T-helper 17 cell (primary cell): ENCODE results near the gene TUBGCP6. TPM values are rescaled to one million over a fixed set of nuclear protein-coding genes. Genes with fewer than 3 reads are reported as not detected.

Source experiments
- ATAC-seq: fragments of 150-1000 bp; cut with Tn5 transposase; 2 replicates; pipeline ENCODE4 v1.10.0; 2021; ENCODE audit warnings: mild to moderate bottlenecking, moderate library complexity
- DNase-seq, 3 donors: peaks; one replicate each; pipeline versions ENCODE4 v3.0.0 to v3.0.0-alpha.2; 2020 to 2021
- H3K9me3 ChIP-seq: one replicate; pipeline ENCODE4 v1.7.0; 2013; ENCODE audit warnings: low read length, mild to moderate bottlenecking; ENCODE audit not compliant: control insufficient read depth, poor library complexity, severe bottlenecking
- H3K27ac Mint-ChIP-seq: one replicate; pipeline ENCODE4 v1.8.0; 2022; ENCODE audit warnings: mild to moderate bottlenecking, moderate library complexity, mixed read lengths
- H3K27me3 Mint-ChIP-seq: one replicate; pipeline ENCODE4 v1.8.0; 2022; ENCODE audit warnings: mixed read lengths
- H3K36me3 Mint-ChIP-seq: one replicate; pipeline ENCODE4 v1.8.0; 2022; ENCODE audit warnings: low read depth, mixed read lengths
- H3K4me1 Mint-ChIP-seq: one replicate; pipeline ENCODE4 v1.8.0; 2022; ENCODE audit warnings: mild to moderate bottlenecking, mixed read lengths
- H3K4me3 Mint-ChIP-seq: one replicate; pipeline ENCODE4 v1.8.0; 2022; ENCODE audit warnings: mild to moderate bottlenecking, moderate library complexity, mixed read lengths
- total RNA-seq, 4 donors: library from RNA in 2 of 4; stranded (reverse) in 2 of 4; gene quantifications; one replicate each; pipeline ENCODE4 v1.2.3 and lab custom pipeline; 2022 to 2026

TUBGCP6 gene
- total RNA-seq, 2 donors from 2014 or later: 110 to 122 TPM

DNA sequence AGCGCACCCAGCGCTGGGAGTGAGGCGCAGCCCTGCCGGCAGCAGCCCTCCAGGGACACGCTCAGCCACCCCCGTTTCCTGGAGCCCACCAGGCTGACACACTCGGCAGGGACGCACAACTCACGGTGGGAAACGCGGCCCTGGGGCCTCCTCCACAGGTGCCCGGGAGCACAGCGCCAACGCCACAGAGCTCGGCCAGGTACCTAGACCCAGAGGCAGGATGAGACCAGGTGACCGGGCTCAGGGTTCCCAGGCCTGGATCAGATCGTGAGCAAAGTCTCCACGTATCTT, 18.0 kb downstream of the TUBGCP6 start:
- Mint-ChIP-seq H3K27ac (no peak overlapping the region), H3K36me3 (peaks cover 2% of the 10 kb centered on the region), H3K4me1 (peaks cover 9% of the 10 kb centered on the region), H3K4me3 (no peak overlapping the region), H3K27me3 (no peaks in the 10 kb centered on the region)
- ATAC-seq (no peak), DNase-seq (no peak)
- no peaks in the 10 kb centered on the region for H3K9me3 ChIP-seq

DNA sequence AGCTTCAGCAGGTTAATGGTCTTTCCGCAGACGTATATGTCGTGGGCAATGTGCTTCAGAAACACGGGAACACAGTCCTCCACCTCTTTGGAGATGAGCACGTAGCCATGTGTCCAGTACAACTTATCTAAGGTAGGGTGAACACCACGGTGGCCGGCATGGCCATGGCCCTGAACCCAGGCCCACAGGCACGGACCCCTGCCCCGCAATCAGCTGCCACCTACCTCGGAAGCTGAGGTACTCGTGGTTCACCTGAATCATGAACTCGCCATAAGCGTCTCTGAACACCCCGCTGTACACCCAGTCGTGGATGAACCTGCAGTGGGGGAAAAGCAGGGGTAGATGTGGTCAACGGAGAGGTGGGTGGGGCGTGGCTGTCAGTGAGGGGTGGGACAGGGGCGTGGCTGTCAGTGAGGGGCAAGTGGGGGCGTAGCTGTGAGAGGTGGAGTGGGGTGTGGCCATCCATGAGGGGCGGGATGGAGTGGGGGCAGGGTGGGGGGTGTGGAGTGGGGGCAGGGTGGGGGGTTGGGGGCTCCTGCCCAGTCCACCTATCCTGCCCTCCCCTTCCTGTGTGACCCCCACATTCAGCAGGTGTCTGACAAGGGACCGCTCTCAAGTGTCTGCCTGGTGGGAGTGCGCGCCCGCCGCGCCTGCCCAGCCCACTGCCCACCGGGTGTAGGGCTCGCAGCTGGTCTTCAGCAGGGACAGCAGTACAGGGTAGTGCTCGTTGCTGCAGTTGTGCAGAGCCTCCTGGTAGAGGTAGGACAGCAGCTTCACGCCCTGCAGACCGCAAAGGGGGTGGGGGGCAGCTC, 18.6 kb downstream of the TUBGCP6 start:
- no peaks in the 10 kb centered on the region for H3K9me3 ChIP-seq
- no peak for DNase-seq
- H3K36me3 Mint-ChIP-seq: peaks cover 2% of the 10 kb centered on the region
- H3K27me3 Mint-ChIP-seq: no peaks in the 10 kb centered on the region
- no peak overlapping the region for H3K27ac Mint-ChIP-seq
- H3K4me1 Mint-ChIP-seq: peaks cover 9% of the 10 kb centered on the region
- H3K4me3 Mint-ChIP-seq: no peak overlapping the region
- ATAC-seq: no peak

DNA sequence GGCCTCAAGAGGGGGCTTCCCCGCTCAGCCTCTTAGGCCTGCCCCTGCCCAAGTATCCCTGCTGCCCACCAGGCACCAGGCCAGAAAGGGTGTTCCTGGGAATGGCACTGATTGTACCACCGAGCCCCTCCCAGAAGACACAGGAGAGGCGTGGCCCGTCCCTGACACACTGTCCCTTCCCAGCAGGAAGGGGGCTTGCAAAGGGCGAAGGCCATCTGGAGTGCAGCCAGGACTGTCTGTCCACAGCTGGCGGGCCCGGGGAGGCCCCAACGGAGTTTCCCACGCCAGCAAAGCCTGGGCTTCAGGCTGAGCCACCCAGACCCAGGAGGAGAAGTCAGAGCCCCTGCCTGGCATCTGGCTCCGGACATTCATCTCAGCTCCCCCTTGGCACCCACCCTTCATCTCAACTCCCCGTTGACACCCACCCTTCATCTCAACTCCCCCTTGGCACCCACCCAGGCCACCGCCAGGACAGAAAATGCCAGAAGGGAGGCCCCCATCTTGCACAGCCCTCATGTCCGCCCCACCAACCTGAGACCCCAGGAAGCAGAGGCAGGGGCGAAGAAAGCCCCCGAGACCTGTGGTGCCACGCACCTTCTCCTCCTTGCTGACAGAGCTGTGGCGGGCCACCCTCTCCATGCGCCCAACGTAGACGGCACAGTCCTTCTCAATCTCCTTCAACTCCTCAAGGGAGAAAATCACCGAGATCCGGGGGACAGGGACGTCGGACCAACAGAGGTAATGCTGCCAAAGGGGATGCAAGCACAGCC, 19.4 kb downstream of the TUBGCP6 start:
- DNase-seq (no peak), ATAC-seq (no peak)
- peaks cover 2% of the 10 kb centered on the region for H3K36me3 Mint-ChIP-seq
- no peaks in the 10 kb centered on the region for H3K27me3 Mint-ChIP-seq
- H3K4me1 Mint-ChIP-seq: peaks cover 9% of the 10 kb centered on the region
- no peak overlapping the region for H3K4me3 Mint-ChIP-seq
- no peak overlapping the region for H3K27ac Mint-ChIP-seq
- no peaks in the 10 kb centered on the region for H3K9me3 ChIP-seq

DNA sequence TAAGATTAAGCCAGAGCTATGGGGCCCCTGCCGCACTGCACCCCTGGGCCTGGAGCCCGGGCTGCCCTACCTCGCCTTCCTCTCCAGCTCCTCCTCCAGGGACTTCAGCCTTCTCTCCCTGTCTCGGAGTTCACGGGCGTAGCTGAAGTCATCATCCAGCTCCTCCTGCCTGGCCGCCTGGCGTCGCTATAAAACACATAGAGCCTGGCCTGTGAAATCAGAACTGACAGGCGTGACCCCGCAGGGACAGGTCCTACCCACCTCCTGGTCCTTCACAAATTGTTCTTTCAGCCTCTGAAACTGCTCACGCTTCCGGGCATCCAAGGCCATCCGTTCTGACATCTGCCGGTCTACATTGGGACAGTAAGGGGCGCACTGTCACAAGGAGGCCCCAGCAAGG, 20.8 kb downstream of the TUBGCP6 start:
- ATAC-seq (no peak), DNase-seq (no peak)
- peaks cover 8% of the 10 kb centered on the region for H3K4me1 Mint-ChIP-seq
- H3K4me3 Mint-ChIP-seq: no peak overlapping the region
- peaks cover 2% of the 10 kb centered on the region for H3K36me3 Mint-ChIP-seq
- no peaks in the 10 kb centered on the region for H3K9me3 ChIP-seq
- H3K27me3 Mint-ChIP-seq: no peaks in the 10 kb centered on the region
- H3K27ac Mint-ChIP-seq: peak overlapping the region; percentile 19

DNA sequence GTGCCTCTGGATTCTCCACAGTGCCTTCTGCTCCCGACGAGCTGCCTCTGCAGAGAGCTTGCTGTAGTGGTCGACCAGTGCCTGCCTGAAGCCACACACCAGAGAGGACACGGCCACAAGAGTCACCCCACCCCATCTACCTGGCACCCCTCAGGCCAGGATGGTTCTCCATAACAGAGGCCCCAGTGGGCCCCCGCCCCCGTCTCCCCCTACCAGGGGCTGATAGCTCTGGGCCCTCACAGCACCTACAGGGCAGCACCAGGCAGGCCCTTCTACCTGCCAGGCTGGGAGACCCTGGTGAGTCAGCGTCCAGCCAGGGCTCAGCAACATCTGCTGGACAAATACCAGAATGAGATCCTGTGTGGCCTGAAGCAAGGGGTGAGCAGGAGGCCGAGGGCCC, 22.3 kb downstream of the TUBGCP6 start:
- Mint-ChIP-seq H3K27me3 (no peaks in the 10 kb centered on the region), H3K4me1 (peaks cover 2% of the 10 kb centered on the region), H3K27ac (no peak overlapping the region), H3K36me3 (no peaks in the 10 kb centered on the region), H3K4me3 (no peak overlapping the region)
- no peak for DNase-seq
- H3K9me3 ChIP-seq: no peaks in the 10 kb centered on the region
- no peak for ATAC-seq

DNA sequence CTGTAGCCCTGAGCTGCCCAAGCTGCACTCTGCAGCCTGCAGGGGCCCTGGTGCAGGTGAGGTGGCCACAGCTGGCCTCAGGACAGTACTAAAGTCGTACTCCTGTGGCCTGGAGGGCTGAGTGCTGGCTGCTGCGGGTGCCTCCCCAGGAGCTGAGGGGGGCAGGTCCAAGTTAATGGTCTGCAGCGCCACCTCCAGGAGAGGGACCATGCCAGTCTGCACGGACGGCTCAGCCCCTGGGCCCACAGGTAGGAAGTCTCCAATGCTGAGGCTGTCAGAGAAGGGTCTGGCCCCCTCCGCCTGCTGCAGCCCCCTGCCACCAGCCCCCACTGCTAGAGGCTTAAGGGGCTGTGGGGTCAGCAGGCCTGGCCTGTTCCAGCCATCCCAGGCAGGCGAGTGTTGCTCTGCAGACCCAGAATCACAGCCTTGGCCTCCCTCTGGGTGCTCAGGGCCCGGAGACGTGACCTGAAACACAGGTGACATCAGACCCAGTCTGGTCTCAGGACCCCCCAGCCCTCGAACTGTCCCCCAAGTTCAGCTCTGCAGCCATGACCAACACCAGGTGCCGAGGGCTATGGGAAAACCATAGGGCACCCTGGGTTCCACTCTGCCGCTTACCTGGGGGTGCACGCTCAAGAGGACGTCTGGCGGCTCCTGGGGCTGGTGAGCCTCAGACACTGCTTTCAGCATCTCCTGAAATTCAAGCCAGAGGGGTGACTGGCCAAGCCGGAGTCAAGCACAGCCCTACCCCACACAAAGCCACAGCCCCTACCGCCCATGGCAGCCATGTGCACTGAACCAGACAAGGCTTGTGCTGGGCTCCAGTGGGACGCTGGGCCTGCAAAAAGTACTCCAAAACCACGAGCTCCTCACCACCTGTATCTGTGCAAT, 23.2 kb downstream of the TUBGCP6 start:
- ATAC-seq: no peak
- Mint-ChIP-seq H3K27me3 (no peaks in the 10 kb centered on the region), H3K27ac (no peak overlapping the region), H3K4me3 (no peak overlapping the region), H3K36me3 (no peaks in the 10 kb centered on the region), H3K4me1 (no peaks in the 10 kb centered on the region)
- no peak for DNase-seq
- H3K9me3 ChIP-seq: no peaks in the 10 kb centered on the region

DNA sequence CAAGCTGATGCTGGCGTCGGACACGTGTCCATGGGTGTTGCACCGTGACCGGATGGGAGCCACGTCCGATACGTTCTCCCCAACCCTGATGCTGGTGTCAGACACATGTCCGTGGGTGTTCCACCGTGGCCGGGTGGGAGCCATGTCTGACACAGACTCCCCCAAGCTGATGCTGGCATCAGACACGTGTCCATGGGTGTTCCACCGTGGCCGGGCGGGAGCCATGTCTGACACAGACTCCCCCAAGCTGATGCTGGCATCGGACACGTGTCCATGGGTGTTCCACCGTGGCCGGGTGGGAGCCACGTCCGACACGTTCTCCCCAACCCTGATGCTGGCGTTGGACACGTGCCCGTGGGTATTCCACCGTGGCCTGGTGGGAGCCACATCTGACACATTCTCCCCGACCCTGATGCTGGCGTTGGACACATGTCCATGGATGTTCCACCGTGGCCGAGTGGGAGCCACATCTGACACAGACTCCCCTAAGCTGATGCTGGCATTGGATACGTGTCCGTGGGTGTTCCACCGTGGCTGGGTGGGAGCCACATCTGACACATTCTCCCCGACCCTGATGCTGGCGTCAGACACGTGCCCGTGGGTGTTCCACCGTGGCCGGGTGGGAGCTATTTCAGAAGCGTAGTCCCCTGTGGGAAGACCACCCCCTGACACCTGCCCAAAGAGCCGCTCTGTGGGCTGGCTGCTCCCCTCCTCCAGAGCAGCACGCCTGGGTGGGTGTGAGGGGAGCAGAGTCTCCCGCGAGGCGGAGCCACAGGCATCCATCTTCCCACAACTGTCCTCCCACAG, 24.0 kb downstream of the TUBGCP6 start:
- Mint-ChIP-seq H3K27me3 (no peaks in the 10 kb centered on the region), H3K36me3 (no peaks in the 10 kb centered on the region), H3K4me1 (no peaks in the 10 kb centered on the region), H3K27ac (no peak overlapping the region), H3K4me3 (no peak overlapping the region)
- ATAC-seq: no peak
- no peak for DNase-seq
- no peaks in the 10 kb centered on the region for H3K9me3 ChIP-seq

DNA sequence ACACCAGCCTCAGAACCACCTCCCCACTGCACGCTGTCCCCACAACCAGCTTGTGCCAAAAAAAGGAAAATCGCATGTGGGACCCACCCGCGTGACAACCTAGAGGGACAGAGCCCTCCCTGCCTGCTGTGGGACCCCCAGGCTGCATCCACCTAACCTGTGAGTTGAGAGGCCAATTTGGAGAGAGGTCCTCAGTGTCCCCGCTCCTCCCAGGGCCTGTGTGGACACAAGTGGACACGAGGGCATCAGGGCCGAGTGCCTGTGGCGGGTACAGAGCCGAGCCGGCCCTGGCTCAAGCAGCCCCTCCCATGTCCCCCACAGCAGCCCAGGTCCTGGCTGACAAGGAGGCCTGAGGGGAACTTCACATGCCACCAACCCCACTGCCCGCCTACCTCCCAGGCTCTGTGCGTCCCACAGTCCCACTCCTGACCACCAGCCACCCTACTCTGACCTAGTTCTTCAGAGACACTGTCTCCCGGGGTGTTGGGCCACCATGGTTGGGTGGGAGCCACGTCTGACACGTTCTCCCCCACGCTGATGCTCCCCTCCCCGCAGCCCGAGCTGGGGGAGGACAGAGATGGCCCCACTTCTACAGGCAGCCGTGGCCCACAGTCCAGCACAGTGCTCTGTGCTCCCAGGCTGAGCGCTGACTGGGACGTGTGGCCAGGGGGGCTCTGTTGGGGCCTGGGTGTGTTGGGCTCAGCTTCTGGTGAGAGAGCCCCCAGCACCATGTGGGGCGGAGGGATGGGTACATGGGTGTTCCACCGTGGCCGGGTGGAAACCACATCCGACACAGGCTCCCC, 24.8 kb downstream of the TUBGCP6 start:
- Mint-ChIP-seq H3K27me3 (no peaks in the 10 kb centered on the region), H3K4me1 (no peaks in the 10 kb centered on the region), H3K36me3 (no peaks in the 10 kb centered on the region), H3K4me3 (no peak overlapping the region), H3K27ac (no peak overlapping the region)
- DNase-seq (no peak), ATAC-seq (no peak)
- no peaks in the 10 kb centered on the region for H3K9me3 ChIP-seq

DNA sequence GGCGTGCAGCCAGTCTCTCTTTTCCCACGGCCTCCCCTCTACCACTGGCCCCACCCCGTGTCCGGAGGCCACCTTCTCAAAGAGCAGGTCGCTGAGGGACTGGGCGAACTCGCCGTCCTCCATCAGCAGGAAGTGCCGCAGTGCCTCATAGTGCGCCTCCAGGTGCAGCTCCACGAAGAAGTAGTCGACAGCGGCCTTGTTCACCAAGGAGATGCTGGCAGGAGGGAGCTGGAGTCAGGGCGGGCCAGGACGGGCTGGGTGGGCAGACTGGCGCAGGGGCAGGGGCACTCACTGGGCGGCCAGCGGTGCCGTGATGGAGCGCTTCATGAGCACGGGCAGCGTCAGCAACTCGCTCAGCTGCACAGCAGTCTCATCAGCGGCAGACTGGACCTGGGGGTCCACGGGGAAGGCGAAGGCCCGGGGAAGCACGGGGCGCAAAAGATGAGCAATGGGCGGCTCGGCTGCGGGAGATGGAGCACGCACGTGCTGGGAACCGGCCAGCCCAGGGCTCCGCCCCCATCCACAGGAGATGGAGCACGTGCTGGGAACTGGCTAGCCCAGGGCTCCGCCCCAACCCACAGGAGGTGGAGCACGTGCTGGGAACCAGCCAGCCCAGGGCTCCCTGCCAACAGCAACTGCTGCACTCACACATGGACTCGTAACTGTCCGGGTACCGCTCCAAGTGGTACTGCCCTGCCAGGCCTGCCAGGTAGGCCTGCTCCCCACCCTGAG, 25.7 kb downstream of the TUBGCP6 start:
- H3K4me3 Mint-ChIP-seq: peak overlapping the region; percentile 7
- H3K27me3 Mint-ChIP-seq: no peaks in the 10 kb centered on the region
- no peaks in the 10 kb centered on the region for H3K36me3 Mint-ChIP-seq
- H3K27ac Mint-ChIP-seq: no peak overlapping the region
- peak; percentile 8 for ATAC-seq
- no peak for DNase-seq
- peaks cover 3% of the 10 kb centered on the region for H3K4me1 Mint-ChIP-seq
- no peaks in the 10 kb centered on the region for H3K9me3 ChIP-seq

DNA sequence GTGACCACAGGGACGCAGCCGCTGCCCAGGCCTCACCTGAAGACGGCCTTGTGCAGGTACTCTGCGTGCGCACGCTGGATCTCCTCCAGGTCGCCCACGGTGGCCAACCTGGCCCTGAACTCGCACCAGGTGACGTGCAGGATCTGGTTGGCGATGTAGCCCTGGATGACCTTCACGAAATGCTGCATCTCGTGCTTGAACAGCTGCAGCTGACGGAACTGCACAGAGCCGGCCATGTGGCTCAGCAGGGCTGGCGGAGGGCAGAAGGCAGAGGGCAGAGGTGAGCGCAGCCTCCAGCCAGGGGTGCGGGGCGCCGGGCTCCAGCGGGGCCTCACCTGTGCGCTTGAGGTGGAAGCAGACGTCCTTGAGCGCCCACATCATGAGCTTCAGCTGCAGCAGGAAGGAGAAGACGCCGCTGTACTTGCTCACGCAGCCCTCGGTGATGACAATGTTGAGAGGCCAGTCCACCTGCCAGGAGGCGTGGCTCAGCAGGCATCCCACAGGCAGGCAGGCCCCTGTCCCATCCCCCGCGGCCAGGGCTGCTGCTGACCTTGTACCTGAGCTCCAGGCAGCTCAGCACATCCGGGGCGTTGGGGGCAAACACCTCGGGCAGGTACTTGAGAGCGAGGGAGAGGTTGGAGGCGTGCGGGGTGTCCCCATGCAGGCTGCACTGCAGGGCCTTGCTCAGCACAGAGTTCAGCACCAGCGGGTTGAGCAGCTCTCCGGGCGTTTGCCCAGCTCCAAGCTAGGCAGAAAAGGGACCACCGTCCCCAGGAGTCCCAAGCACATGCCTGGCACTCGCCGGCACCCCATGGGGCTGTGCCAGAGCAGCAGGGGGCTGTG, 26.4 kb downstream of the TUBGCP6 start:
- DNase-seq (no peak), ATAC-seq (peak; percentile 5)
- no peaks in the 10 kb centered on the region for H3K36me3 Mint-ChIP-seq
- no peaks in the 10 kb centered on the region for H3K9me3 ChIP-seq
- H3K4me3 Mint-ChIP-seq: no peak overlapping the region
- H3K27me3 Mint-ChIP-seq: no peaks in the 10 kb centered on the region
- peaks cover 6% of the 10 kb centered on the region for H3K4me1 Mint-ChIP-seq
- no peak overlapping the region for H3K27ac Mint-ChIP-seq

DNA sequence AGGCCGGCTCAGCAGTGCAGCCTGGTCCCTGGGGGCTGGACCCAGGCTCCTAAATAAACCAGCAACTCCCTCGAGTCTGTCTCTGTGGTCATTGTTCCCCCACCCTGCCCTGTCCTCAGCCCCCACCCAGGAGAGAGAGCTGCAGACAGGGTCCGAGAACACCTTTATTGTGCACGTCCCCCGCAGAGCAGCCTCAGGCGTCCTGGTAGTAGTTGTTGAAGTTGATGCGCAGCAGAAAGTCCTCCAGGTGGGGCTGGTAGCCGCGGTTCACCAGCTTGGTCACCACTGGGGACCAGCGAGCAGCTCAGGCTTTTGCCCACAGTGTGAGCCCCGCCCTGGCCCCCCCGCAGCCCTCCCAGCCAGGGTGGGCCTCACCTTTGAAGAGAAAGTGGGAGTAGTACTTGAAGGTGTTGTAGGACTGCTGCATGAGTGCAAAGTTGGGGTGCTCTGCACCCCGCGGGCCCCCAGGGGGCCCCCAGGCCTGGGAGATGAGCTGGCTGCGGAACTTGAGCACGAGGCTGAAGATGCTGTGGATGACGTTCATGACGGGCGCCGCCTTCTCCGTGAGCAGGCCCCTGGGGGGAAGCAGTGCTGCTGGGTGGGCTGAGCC, 27.2 kb downstream of the TUBGCP6 start:
- ATAC-seq: peak; percentile 4
- Mint-ChIP-seq H3K27me3 (no peaks in the 10 kb centered on the region), H3K36me3 (peaks cover 3% of the 10 kb centered on the region), H3K4me3 (no peak overlapping the region), H3K4me1 (peaks cover 11% of the 10 kb centered on the region), H3K27ac (no peak overlapping the region)
- no peaks in the 10 kb centered on the region for H3K9me3 ChIP-seq
- DNase-seq: no peak
